ENCODE measurements around the gene ADSS1.

The ADSS1 gene

DNA sequence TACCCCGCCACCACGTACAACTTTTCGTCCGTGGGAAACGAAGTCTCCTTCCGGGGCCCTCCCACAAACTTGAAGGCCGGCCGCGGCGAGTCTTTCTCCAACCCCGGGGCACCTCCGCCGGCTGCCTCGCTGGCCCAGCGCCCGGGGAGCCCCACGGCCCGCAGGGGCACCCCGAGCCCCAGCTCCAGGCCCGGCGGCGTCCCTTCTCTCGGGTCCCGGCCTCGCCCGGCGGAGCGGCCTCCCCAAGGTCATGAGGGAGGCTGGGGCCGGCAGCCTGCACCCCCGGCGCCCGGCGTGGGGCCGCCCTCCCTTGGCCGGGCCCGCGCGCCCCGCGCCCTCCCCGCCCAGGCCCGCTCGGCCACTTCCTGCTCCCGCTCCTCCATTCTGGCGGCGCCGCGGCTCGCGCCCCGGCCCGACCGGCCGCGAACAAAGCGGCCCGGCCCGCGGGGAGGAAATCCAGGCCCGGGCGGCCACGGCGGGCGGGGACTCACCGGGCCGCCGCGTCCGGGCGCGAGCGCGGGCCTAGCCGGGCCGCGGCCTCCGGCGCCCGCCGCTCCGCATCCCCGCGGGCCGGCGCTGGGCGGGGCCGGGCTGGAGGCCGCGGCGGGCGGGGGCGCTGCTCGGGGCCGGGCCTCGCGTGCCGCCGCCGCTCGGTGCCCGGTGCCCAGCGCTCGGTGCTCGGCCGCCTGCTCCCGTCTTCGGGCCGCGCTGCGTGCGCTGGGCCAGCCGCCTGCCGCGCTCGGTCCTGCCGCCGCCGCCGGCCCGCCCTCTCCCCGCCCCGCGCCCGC is 71.2 kb downstream of the ADSS1 start, which contains the start of gene AKT1:
Gene AKT1, minus strand, starts transcription at position 756 of the 788 bp plus-strand sequence. CDS start 3,105 bp downstream, outside the sequence.
- DNase-seq (ENCODE audit: low read depth in 2 of 2) = no peak

DNA sequence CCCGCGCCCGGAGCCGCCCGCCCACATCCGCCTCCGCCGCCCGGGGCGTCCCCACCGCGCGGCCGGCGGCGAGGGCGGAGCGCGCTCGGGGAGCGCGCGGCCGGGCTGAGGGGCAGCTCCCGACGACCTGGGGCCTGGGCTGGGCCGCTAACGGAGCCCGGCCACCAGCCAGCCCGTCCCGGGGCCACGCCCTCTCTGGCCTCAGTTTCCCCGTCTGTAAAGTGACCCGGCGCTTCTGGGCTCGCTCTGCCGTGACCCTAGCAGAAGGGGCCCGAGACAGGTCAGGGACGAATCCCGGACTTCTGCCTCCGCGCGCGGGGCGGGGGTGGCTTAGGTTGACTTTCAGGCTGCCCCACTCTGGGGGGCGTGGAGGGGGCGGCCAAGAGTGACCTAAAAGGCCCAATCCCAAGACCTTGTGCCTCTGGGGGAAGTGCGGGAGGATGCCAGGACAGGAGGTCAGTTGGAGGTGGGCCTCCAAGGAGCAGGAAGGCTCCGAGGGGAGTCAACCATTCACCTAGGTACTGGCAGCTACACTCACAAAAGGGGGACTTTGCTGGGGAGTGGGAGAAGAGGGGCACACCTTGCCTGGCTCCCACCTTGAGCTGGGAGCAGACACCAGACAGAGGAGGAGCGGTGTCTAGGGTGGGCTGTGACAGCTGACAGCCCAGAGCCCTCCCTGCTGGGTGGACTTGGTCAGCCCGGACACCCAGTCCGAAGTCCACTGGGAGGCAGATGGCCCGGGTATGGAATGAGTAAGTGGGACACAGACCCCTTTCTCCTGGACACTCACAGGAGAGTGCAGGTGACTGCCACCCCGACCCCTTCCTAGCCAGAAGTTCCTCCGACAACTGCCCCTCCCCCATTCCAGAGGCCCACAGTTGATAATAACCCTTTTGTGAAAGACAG is 72.0 kb downstream of the ADSS1 start:
- peak in 1 of 2 donors; percentile 35 for DNase-seq (ENCODE audit: low read depth in 2 of 2)

DNA sequence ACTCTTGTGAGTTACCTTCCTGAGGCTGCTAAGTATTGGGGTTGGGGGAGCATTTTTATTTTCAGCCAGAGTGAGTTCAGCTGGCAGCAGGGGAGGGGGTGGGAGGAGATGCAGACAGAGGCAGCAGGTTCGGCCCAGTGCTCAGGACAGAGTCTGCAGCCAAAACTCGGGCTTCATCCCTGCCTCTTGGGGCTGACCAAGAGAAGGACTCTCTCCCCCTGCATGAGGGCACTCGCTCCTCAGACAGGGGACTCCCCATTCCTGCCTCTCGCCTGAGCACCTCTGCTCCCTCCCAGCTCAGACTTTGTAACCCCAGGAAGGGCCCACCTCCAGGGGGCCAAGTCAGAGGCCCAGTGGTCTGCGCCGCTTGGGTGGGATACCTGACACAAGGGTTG is 72.7 kb downstream of the ADSS1 start:
- DNase-seq (ENCODE audit: low read depth in 2 of 2) = no peak

Data from stimulated activated CD8-positive, alpha-beta memory T cell treated with anti-CD3 and anti-CD28 coated beads, Interleukin-15, amount 100 ng/mL, for 4 hours (primary cell).